ENCODE measurements around the gene BDKRB2. TPM values are rescaled to one million over a fixed set of nuclear protein-coding genes. Genes with fewer than 3 reads are reported as not detected.

BDKRB2 gene
- total and polyA plus RNA-seq, 4 experiments from 2014 or later: not detected

- POLR2A ChIA-PET (ENCODE audit: partially characterized antibody): no interaction called here
- H3K4me1 Mint-ChIP-seq: no peaks in the 10 kb centered on the region
- H3K27ac Mint-ChIP-seq: no peak overlapping the region
- peaks cover 22 to 42% of the 10 kb centered on the region in 2 donors for H3K27me3 Mint-ChIP-seq
- no peaks in the 10 kb centered on the region for H3K36me3 Mint-ChIP-seq
- DNase-seq: no peak
- H3K27ac ChIP-seq (ENCODE audit: low read depth, low read length): no peak overlapping the region
- no peaks in the 10 kb centered on the region for H3K36me3 ChIP-seq (ENCODE audit: insufficient read depth, low read length)
- H3K4me1 ChIP-seq (ENCODE audit: insufficient read depth, low read length): no peaks in the 10 kb centered on the region
- H3K9me3 ChIP-seq (ENCODE audit: control insufficient read depth in 1 of 2, low read length in 2 of 2): no peaks in the 10 kb centered on the region
- peaks cover 3% of the 10 kb centered on the region for H3K27me3 ChIP-seq (ENCODE audit: insufficient read depth, low read length)
- CTCF ChIA-PET (ENCODE audit: partially characterized antibody): no interaction called here
- H3K4me3 ChIP-seq (ENCODE audit: low read length in 2 of 2): no peak overlapping the region
- intact Hi-C loops (cut with micrococcal nuclease): no loop called here
- no peaks in the 10 kb centered on the region for H3K9me3 Mint-ChIP-seq
- no peak overlapping the region for H3K4me3 Mint-ChIP-seq
These were observed 50.0 kb downstream of the BDKRB2 start for GRCh38 chr14:96254687-96255086.

- no peak within 1 kb of the TSS for H3K27ac ChIP-seq (ENCODE audit: low read depth, low read length)
- CTCF ChIA-PET (ENCODE audit: partially characterized antibody): no interaction called here
- H3K36me3 ChIP-seq (ENCODE audit: insufficient read depth, low read length): no peaks in the 10 kb centered on the region
- Mint-ChIP-seq H3K4me3 (no peak within 1 kb of the TSS), H3K9me3 (no peaks in the 10 kb centered on the region), H3K36me3 (no peaks in the 10 kb centered on the region), H3K4me1 (no peaks in the 10 kb centered on the region), H3K27ac (no peak within 1 kb of the TSS), H3K27me3 (peaks cover 19 to 39% of the 10 kb centered on the region in 2 donors)
- POLR2A ChIA-PET (ENCODE audit: partially characterized antibody): no interaction called here
- DNase-seq: no peak
- H3K4me1 ChIP-seq (ENCODE audit: insufficient read depth, low read length): no peaks in the 10 kb centered on the region
- H3K4me3 ChIP-seq (ENCODE audit: low read length in 2 of 2): no peak within 1 kb of the TSS
- intact Hi-C loops (cut with micrococcal nuclease): no loop called here
- H3K9me3 ChIP-seq (ENCODE audit: control insufficient read depth in 1 of 2, low read length in 2 of 2): no peaks in the 10 kb centered on the region
- H3K27me3 ChIP-seq (ENCODE audit: insufficient read depth, low read length): peaks cover 3% of the 10 kb centered on the region
These were observed 51.1 kb downstream of the BDKRB2 start, which contains the start of gene BDKRB1 for GRCh38 chr14:96255501-96256366. Gene BDKRB1, plus strand, starts transcription at chr14:96256210. Its CDS starts 7,473 bp downstream, at chr14:96263683.

GRCh38 chr14:96256407-96256806 is 51.8 kb downstream of the BDKRB2 start:
- Histone ChIP-seq H3K4me3 (ENCODE audit: low read length in 2 of 2) (no peak overlapping the region), H3K36me3 (ENCODE audit: insufficient read depth, low read length) (no peaks in the 10 kb centered on the region), H3K27me3 (ENCODE audit: insufficient read depth, low read length) (peaks cover 3% of the 10 kb centered on the region), H3K9me3 (ENCODE audit: control insufficient read depth in 1 of 2, low read length in 2 of 2) (no peaks in the 10 kb centered on the region), H3K27ac (ENCODE audit: low read depth, low read length) (no peak overlapping the region), H3K4me1 (ENCODE audit: insufficient read depth, low read length) (no peaks in the 10 kb centered on the region)
- H3K4me1 Mint-ChIP-seq: no peaks in the 10 kb centered on the region
- H3K36me3 Mint-ChIP-seq: no peaks in the 10 kb centered on the region
- no peaks in the 10 kb centered on the region for H3K9me3 Mint-ChIP-seq
- peaks cover 21 to 35% of the 10 kb centered on the region in 2 donors for H3K27me3 Mint-ChIP-seq
- CTCF ChIA-PET (ENCODE audit: partially characterized antibody): no interaction called here
- intact Hi-C loops (cut with micrococcal nuclease): no loop called here
- DNase-seq: no peak
- no peak overlapping the region for H3K4me3 Mint-ChIP-seq
- no peak overlapping the region for H3K27ac Mint-ChIP-seq
- POLR2A ChIA-PET (ENCODE audit: partially characterized antibody): no interaction called here

- no peak for DNase-seq
- POLR2A ChIA-PET (ENCODE audit: partially characterized antibody): no interaction called here
- no peaks in the 10 kb centered on the region for H3K9me3 ChIP-seq (ENCODE audit: control insufficient read depth in 1 of 2, low read length in 2 of 2)
- intact Hi-C loops (cut with micrococcal nuclease): no loop called here
- H3K27ac ChIP-seq (ENCODE audit: low read depth, low read length): no peak overlapping the region
- Mint-ChIP-seq H3K4me1 (no peaks in the 10 kb centered on the region), H3K27ac (no peak overlapping the region), H3K36me3 (no peaks in the 10 kb centered on the region), H3K4me3 (no peak overlapping the region), H3K27me3 (peaks cover 21 to 31% of the 10 kb centered on the region in 2 donors), H3K9me3 (no peaks in the 10 kb centered on the region)
- H3K4me3 ChIP-seq (ENCODE audit: low read length in 2 of 2): no peak overlapping the region
- CTCF ChIA-PET (ENCODE audit: partially characterized antibody): no interaction called here
- H3K36me3 ChIP-seq (ENCODE audit: insufficient read depth, low read length): no peaks in the 10 kb centered on the region
- H3K4me1 ChIP-seq (ENCODE audit: insufficient read depth, low read length): no peaks in the 10 kb centered on the region
- peaks cover 3% of the 10 kb centered on the region for H3K27me3 ChIP-seq (ENCODE audit: insufficient read depth, low read length)
These were observed 52.4 kb downstream of the BDKRB2 start for GRCh38 chr14:96257056-96257455.

- H3K9me3 Mint-ChIP-seq: no peaks in the 10 kb centered on the region
- ChIA-PET CTCF (ENCODE audit: partially characterized antibody) (no interaction called here), POLR2A (ENCODE audit: partially characterized antibody) (no interaction called here)
- H3K9me3 ChIP-seq (ENCODE audit: control insufficient read depth in 1 of 2, low read length in 2 of 2): no peaks in the 10 kb centered on the region
- H3K27ac ChIP-seq (ENCODE audit: low read depth, low read length): no peak overlapping the region
- peaks cover 3% of the 10 kb centered on the region for H3K27me3 ChIP-seq (ENCODE audit: insufficient read depth, low read length)
- DNase-seq: no peak
- H3K36me3 ChIP-seq (ENCODE audit: insufficient read depth, low read length): no peaks in the 10 kb centered on the region
- no peaks in the 10 kb centered on the region for H3K36me3 Mint-ChIP-seq
- no peaks in the 10 kb centered on the region for H3K4me1 ChIP-seq (ENCODE audit: insufficient read depth, low read length)
- H3K4me1 Mint-ChIP-seq: no peaks in the 10 kb centered on the region
- no peak overlapping the region for H3K27ac Mint-ChIP-seq
- no peak overlapping the region for H3K4me3 Mint-ChIP-seq
- H3K27me3 Mint-ChIP-seq: peaks cover 20 to 31% of the 10 kb centered on the region in 2 donors
- intact Hi-C loops (cut with micrococcal nuclease): no loop called here
- no peak overlapping the region for H3K4me3 ChIP-seq (ENCODE audit: low read length in 2 of 2)
These were observed 53.3 kb downstream of the BDKRB2 start for GRCh38 chr14:96257900-96258299.

- H3K27ac ChIP-seq (ENCODE audit: low read depth, low read length): no peak overlapping the region
- ChIA-PET CTCF (ENCODE audit: partially characterized antibody) (interaction anchor here (0.9 kb wide), 1 partner anchor 14 kb away, joined by 3 read pairs; no protein-coding TSS in a partner anchor), POLR2A (ENCODE audit: partially characterized antibody) (no interaction called here)
- Mint-ChIP-seq H3K27ac (no peak overlapping the region), H3K27me3 (peaks cover 7 to 14% of the 10 kb centered on the region in 2 donors), H3K36me3 (no peaks in the 10 kb centered on the region), H3K9me3 (no peaks in the 10 kb centered on the region), H3K4me1 (no peaks in the 10 kb centered on the region), H3K4me3 (no peak overlapping the region)
- no peak overlapping the region for H3K4me3 ChIP-seq (ENCODE audit: low read length in 2 of 2)
- intact Hi-C loops (cut with micrococcal nuclease): no loop called here
- no peaks in the 10 kb centered on the region for H3K36me3 ChIP-seq (ENCODE audit: insufficient read depth, low read length)
- H3K27me3 ChIP-seq (ENCODE audit: insufficient read depth, low read length): no peaks in the 10 kb centered on the region
- no peak for DNase-seq
- H3K9me3 ChIP-seq (ENCODE audit: control insufficient read depth in 1 of 2, low read length in 2 of 2): no peaks in the 10 kb centered on the region
- H3K4me1 ChIP-seq (ENCODE audit: insufficient read depth, low read length): no peaks in the 10 kb centered on the region
These were observed 55.7 kb downstream of the BDKRB2 start for GRCh38 chr14:96260341-96260821.

GRCh38 chr14:96261053-96261452 is 56.4 kb downstream of the BDKRB2 start:
- H3K4me1 Mint-ChIP-seq: no peaks in the 10 kb centered on the region
- Histone ChIP-seq H3K27ac (ENCODE audit: low read depth, low read length) (no peak overlapping the region), H3K9me3 (ENCODE audit: control insufficient read depth in 1 of 2, low read length in 2 of 2) (no peaks in the 10 kb centered on the region), H3K4me3 (ENCODE audit: low read length in 2 of 2) (no peak overlapping the region), H3K36me3 (ENCODE audit: insufficient read depth, low read length) (no peaks in the 10 kb centered on the region), H3K4me1 (ENCODE audit: insufficient read depth, low read length) (no peaks in the 10 kb centered on the region), H3K27me3 (ENCODE audit: insufficient read depth, low read length) (no peaks in the 10 kb centered on the region)
- H3K9me3 Mint-ChIP-seq: peaks cover 0 to 1% (median 0%) of the 10 kb centered on the region in 8 donors
- no peak for DNase-seq
- intact Hi-C loops (cut with micrococcal nuclease): no loop called here
- no peaks in the 10 kb centered on the region for H3K36me3 Mint-ChIP-seq
- peaks cover 7 to 14% of the 10 kb centered on the region in 2 donors for H3K27me3 Mint-ChIP-seq
- POLR2A ChIA-PET (ENCODE audit: partially characterized antibody): no interaction called here
- no peak overlapping the region for H3K27ac Mint-ChIP-seq
- no peak overlapping the region for H3K4me3 Mint-ChIP-seq
- CTCF ChIA-PET (ENCODE audit: partially characterized antibody): no interaction called here

All from CD4-positive, alpha-beta memory T cell (primary cell).